HG02623 (cell line): ENCODE data around the gene OR5T1.

Experiments used
- ATAC-seq: cut with Tn5 transposase; IDR thresholded peaks from one replicate; pipeline ENCODE4 v1.9.1; 2021; ENCODE audit warnings: moderate library complexity; ENCODE audit not compliant: unreplicated experiment

OR5T1 gene

DNA sequence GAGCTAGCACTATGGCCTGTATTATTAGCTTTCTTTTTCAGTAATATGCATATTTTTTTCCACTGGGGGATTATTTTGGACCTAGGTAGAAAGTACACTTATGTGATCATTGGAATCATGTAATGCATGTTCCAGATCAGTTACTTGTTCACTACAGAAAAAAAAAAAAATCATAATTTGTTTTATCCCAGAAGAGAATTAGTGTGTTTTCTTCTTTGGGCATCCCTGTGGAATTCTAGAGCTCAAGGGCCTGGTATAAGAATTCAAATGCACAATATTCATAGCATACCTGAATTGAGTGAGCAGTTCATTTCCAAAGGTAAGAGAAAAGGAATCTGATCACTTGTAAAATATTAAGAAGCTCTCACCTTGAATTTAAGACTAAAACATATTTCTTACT is at the start of gene OR5T1:
Gene OR5T1 (plus strand): TSS at position 301 of the 400 bp plus-strand sequence. CDS start 1,485 bp downstream, outside the sequence.
- ATAC-seq, result no peak

DNA sequence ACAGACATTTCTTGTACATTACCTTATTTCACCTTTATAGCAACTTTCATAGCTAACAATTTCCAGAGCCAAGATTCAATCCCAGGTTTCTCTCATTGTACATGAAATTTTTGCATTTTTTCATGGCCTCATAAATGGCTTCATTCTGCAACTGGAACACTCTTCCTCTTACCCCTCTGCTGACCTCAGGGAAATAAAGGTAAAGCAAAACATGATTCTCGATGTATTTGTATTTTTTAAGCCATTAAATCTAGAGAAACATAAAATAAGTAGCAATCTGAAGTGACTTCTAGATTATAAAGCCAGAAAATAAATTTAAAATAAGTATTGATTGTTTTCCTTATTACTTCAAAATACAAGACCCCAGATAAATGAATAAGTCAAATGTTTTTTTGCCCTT is 39.8 kb upstream of the OR5T1 start, which contains the start of gene OR5T2:
Gene OR5T2 (minus strand): TSS at position 101 of the 400 bp plus-strand sequence. CDS start 1,193 bp downstream, outside the sequence.
- ATAC-seq, result no peak

GRCh38 chr11:56251954-56252353 is 22.0 kb upstream of the OR5T1 start, which contains the start of gene OR5T3:
TSS of gene OR5T3 (plus strand) at chr11:56252254. CDS start at chr11:56252254, 0 bp downstream.
- no peak for ATAC-seq

DNA sequence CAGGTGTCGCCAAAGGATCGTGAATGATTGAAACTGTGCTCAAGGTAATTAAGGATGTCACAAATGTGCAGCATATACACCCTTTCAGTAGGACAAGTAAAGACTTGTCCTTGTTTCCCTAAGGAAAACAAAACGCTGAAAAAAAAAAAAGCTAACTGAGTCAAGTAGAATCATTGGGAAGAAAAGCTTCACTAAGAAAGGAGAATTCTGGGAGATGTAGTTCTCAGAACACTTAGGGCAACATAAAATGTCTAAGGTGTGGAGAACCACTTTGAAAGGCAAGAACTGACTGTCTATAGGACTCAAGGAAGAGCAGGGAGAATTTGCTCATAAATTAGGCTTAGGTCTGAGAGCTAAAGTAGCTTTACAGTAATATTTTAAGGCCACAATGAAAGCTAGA is 2.9 kb upstream of the OR5T1 start:
- ATAC-seq, result no peak

DNA sequence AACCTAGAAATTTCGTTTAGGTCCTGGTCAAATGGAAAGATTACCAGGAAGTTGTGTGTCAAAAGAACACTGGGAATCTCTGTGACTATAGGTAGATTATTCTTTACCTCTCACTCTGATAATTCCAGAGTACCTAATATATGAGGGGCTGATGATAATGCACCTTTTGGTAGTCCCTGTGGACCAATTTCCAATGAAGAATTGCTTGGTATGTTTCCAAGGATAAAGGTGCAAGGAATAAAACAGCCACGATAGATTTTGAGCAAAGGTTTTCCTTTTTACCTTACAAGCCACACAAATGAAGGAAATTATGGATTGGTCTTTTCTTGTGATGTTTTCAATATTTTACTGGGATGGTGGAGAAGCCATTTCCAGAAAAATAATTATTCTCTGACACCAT is 18.2 kb downstream of the OR5T1 start, which contains the start of gene OR8H1:
Gene OR8H1 (minus strand): TSS at position 101 of the 400 bp plus-strand sequence. CDS start 1,192 bp downstream, outside the sequence.
- ATAC-seq, result no peak

GRCh38 chr11:56296898-56297297 is 22.9 kb downstream of the OR5T1 start:
- ATAC-seq, result no peak

DNA sequence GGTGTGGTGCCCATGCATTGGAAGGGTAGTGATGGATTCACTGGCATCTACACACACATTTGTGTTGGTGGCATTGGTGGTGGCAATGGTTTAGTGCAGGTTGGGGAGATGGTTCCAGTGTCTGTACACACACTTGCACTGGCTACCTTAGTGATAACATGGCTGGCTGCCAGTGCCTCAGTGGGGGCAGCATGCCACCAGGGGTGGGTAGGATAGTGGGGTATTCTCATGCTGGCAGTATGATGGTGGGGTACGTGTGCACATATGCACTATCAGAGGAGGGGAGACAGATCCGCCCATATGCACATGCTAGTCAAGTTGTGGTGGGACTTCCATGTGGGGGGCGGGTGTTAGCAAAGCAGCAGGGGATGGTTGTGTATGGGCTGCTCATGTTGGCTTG is 33.9 kb downstream of the OR5T1 start:
- ATAC-seq, result no peak

DNA sequence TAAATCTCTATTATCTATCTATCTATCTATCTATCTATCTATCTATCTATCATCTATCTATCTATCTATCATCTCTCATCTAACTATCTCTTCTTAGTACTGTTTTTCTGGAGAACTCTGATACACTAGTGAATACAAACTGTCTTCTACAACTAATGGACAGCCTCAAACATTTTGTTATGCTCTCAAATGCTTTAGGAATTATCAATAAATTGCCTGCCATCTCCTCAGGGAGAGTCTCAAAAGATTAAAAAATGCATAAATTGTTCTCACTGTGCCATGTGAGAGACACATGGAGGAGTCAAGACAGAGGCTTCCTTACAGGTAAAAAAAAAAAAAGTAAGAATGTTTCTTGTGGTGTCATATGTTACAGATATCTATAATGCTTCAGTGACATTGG is 40.9 kb downstream of the OR5T1 start, which contains the start of gene OR8K3:
Gene OR8K3 (plus strand): TSS at position 301 of the 400 bp plus-strand sequence. CDS start 3,163 bp downstream, outside the sequence.
- ATAC-seq, result no peak
